ENCODE results near the gene ADGRA1. TPM values are rescaled to one million over a fixed set of nuclear protein-coding genes. Genes with fewer than 3 reads are reported as not detected.

Gene ADGRA1
- total RNA-seq, 1 donor from 2014 or later, result not detected

DNA sequence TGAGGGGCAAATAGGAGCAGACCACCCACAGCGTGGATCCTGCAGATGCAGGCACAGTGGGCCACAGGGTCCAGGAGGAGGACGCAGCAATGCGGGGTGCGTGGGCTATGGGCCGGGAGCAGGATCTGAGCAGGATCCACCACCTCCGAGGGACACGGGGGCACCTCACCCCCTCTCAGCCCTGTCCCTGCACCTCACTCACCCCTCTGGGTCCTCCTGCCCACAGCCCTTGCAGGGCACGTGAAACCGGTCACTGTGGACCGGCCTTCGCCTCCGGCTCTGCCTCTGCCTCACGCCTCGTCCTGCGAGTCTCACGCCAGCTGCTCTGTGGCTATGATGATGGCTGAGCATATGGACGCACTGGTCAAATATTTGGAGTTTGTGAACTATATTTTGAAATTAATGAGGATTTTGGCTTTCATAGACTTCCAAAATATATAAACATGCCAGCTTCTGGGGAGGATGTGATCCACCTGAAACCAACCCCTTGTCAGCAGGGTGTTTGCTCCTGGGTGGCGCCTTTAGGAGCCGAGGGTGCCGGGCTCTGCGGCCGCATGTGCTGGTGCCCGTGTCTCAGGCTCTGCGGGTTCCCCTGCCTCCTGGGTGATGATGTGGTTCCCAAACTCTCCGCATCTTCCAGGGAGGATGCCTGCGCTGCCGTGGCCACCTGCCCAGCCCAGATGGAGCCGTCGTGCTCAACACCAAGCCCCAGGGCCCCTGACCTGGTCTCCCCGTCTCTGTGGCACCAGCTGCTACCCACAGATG, 11.3 kb upstream of the ADGRA1 start:
- DNase-seq (ENCODE audit: low spot score), result no peak

DNA sequence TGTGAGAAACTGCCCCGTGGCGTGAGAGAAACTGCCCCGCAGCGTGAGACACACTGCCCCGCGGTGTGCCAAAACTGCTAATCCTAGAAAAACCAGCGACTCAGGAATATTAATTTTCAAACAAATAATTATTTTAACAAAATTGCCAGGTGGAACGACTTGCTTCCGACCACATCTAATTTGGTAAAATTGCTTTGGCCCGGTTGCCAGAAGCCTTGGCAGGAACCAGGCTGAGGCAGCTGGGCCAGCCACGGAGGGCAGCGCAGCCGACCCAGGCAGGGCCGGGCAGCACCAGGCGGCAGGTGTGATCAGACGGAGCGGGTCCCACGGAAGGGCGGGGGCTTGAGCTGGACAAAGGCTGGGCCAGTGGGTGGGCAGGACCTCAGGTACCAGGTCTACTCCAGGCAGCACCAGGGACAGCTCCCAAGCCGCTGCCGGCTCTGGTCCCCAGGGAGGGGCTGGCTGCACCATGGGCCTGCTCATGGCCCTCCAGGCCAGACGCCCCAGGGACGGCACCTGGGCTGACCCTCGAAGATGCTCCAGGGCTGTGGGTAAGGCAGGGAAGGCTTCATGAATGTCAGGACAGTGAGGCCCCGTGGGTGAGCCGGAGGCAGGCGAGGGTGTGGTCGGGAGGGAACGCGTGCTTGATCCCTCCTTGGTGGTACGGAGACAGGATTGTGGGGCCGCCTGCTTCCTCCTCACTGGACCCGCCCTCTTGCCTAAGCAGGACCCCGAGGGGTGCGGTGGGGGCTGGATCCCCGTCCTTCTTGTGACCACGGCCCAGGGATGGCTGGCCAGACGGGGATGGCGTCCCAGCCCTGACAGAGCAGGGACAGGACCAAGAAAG, 7.7 kb upstream of the ADGRA1 start:
- DNase-seq (ENCODE audit: low spot score), result no peak

DNA sequence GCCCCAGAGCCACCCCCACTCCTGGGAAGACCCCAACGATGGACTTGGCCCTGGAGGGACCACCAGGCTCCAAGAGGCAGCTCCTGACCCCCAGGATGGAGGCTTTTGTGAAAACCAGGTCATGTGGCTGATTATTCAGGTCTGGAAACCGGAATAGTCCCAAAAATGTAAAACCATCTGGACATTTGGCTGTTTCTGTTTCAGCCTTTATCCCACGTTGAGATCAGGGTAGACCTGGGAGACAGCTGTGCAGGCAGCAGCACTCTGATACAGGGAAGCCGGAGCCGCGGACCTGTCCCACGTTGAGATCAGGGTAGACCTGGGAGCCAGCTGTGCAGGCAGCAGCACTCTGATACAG, 7.1 kb upstream of the ADGRA1 start:
- no peak for DNase-seq (ENCODE audit: low spot score)

DNA sequence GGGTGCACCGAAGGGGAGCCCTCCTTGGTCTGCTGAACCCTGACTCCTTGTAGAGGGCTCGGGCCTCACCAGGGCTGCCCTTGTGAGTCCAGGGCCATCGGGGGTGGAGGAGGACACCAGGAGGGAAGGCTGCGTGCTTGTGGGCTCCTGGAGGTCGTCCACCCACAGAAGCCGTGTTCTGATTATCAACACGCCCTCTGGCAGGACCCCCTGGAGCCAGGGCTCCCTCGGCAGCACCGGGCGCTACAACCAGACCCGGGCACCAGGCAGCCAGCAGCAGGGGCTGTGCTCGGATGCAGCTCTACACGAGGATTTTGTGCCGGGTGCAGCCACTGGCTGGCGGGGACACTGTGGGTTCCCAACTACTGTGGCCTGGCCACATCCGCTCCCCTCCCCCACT, 6.1 kb upstream of the ADGRA1 start:
- no peak for DNase-seq (ENCODE audit: low spot score)

DNA sequence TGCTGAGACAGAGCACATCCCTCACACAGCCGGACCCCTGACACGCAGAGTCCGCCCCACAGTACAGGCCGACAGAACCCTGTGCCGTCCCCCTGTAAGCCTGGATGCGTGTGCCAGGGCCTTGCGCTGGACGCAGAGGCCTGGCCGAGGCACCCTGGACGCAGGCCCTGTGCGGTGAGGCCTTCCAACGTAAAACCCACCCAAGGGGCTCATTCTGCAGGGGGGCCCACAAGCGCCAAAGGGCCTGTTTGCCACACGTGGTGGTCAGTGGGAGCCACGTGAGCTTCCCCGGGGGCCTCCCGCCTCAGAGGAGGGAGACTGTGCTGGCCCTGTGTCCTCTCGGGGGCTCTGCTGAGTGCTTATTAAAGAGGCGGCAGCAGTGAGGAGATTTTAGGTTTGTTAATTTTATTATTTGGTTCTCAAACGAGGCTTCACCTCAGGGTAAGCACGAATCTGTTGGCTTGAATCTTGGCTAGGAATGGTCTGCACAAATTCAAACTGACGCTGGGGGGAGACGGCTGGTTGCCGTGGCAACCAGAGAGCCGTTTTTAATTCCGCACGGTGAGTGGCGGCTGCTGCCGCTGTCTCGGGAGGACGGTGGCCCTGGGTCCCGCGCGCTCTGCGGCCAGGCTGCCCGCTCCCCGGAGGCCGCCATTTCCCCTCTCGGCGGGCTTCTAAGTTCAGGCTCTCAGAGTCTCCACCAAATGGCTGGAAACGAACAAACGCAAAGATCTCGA, 4.9 kb upstream of the ADGRA1 start:
- DNase-seq (ENCODE audit: low spot score), result no peak

DNA sequence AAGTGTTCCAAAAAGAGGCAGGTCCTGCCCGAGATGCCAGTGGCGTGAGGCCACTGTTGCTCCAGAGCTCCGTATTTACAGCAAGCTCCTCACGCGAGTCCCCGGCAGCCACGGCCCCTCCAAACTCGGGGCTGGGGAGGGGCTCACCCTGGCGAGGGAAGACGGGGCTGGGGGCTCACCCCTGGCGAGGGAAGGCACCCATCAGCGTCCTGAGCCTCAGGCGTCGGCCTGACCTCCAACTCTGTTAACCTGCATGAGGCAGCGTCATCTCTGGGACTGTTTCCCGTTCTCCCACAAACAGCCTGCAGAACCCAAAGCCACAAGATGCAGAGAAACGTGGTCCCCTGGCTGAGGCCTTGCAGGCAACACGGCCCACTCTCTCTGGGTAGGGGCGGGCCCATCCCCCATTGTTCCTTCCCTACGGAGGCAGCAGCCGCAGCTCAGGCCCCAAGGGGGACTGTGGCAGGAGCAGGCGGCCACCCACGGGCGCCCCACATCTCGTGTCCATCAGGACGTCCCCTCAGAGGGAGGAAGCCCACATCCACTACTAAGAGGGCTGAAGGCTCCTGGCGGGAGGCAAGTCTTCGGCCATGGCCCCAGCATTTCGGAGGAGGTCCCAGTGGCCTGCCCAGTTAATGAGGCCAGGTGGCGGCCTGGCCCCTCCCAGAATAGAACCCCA, 4.2 kb upstream of the ADGRA1 start:
- DNase-seq (ENCODE audit: low spot score), result no peak

DNA sequence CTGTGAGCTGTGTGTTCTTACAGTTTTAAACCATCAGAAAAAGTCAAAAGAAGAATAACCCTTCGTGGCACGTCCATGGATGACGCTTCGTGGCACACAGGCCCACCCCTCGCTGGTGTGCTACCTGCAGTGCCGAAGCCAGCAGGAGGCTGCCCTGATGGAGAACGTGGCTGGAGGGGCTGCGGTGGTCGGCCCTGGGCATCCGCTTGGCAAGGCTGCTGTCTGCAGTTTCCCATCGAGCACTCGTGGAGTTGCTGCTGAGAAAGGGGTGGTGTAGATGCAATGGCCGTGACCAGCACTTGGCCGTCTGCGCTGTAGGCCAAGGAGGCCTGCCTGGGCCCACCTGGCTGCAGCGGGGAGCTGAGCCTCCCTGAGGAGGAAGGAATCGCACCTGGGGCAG, 3.2 kb upstream of the ADGRA1 start:
- DNase-seq (ENCODE audit: low spot score), result no peak

DNA sequence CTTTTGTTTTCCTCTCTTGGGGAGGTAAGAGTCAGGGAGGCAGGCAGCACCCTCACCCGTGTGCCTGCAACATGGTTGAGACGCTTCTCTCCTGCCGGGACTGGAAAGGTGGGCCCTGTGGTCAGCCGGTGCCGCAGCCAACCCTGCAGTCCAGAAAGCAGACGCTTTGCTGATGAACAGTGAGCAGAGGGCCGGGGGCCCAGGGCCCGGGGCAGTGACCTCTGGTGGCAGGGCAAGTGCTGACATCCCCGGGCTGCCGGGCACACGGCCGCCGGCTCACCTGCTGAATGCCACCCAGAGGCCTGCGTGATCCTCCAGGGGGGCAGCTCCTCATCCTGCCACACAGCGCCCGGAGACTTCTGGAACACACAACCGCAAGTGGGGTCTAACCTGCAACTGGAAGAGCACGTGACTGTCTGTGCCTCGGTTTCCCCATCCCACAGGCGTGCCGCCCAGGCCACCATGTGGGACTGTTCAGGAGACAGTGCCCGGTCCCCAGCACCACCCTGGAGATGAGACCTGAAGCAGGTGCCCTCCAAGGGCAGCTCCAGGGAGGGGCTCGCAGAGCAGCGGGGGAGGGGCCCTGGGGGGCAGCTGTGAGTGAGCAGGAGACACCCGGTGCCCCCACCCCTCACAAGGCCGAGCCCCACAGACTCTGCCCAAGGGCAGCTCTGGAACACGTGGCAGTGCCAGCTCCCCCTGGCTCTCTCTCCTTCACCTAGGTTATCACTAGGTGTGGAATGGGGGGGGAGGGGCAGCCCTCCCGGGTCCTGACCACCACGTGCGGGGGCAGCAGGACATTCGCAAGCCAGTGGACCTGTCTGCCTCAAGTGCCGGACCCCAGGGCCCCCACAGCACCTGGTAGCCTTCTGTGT, 2.2 kb upstream of the ADGRA1 start:
- DNase-seq (ENCODE audit: low spot score), result no peak

DNA sequence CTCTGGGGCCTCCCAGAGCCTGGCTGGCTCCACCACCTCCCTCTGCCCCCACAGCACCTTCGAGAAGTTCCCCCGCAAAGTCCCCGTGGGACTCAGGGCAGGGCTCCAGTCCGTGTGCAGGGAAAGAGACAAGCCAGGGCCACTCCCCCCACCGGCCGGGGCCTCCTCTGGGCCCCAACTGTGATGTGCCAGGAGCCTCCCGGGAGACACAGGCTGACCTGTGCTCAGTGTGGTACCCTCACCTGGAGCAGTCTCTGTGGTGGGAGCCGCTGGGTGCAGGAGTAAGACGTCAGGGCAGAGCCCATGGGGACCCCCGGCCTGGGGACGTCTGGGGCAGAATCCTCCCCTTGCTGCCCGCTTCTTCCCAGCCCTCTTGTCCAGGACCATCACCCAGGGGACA, 1.5 kb upstream of the ADGRA1 start:
- no peak for DNase-seq (ENCODE audit: low spot score)

DNA sequence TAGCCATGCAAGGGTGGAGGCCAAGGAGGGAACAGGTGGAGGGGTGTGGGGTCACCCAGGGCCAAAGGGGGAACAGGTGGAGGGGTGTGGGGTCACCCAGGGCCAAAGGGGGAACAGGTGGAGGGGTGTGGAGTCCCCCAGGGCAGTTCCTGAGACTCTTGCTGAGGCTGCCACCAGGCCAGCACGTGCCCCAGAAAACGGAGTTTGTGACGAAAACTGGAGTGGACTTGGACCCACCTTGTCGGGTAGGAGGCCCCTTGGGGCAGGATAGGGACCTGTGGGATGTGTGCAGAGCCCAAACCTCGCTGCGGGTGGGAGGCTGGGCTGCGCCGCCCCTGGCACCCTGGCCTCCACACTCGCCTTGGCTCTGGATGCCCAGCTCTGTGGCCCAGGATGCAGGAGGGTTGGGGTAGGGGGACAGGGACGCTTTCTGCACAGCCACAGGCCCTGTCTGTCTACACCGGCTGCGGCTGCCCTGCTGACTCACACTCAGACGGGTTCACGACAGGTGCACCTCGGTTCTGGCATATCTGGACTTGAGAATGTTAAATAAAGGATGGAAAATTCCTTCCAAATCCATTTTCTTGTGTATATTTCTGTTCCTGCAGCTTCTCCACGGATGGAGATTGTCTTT, 562 bp upstream of the ADGRA1 start:
- DNase-seq (ENCODE audit: low spot score), result no peak

DNA sequence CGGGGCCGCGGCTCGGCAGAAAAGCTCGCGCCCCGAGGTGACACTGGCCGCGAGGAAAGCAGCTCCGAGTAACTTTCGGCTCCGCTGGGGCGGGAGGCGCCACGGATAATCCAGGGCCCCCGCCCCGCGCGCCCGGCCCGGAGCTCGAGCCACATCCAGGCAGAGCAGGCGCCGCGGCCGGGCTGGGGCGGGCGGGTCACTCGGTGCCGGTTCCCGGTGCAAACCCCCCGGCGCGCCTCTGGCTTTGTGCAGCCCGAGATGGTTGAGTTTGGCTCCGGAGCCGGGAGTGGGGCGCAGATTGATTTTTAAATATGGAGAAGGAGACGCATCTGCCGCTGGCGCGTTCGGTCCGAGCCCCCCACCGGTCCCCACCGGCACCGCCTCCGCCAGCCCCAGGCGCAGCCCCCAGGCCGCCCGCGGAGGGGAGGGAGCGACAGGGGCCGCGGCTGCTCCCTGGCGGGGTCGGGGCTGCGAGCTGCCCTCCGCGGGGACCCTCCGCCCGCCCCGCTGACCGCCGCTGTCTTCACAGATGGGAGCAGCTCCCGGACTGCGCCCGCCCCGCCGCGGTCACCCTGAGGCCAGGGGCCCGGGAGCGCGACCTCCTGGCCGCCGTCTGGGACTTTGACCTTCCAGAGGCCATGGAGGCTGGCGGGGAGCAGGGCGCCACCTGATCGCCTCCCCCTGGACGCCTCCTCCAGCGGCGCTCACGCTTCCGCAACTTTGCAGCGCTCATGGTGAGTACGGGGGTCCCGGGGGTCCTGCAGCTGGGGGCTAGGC, 643 bp downstream of the ADGRA1 start:
- no peak for DNase-seq (ENCODE audit: low spot score)

DNA sequence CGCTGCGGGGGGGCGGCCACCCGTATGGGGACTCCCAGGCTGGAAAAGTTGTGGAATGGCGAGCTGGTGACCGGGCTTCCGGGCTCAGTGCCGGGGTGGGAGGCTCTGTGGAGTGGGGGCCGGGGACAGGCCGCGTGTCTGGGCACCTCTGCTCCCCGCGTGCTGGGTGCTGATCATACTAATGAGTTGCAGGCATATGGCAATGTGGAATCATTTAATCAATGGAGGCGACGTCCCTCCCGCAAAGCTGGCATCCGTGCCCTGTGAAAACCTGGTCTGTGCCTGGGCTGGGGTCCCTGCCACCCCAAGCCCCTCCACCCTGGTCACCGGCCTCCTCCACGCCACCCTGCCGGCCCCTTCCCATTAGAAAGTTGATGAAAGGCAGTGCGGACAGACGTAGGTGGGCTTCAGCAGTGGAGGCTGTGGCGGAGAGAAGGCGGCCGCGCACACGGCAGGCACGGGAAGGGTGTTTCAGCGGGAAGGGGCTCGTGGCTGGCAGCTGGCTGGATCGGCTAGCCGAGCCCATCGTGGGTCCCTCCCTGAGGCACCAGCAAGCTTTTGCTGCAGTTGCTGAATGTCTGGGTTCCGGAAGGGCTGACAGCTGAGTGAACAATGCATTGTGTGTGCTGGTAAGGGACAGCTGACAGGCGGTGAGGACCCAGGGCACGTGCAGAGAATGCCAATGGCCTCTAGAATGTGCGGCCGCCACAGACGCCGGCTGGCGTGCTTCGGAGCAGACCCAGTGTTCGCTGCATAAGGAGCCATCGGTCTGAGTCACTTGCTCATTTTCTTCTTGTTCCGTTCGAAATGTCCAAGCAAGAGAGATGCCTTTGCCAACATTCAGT, 1.5 kb downstream of the ADGRA1 start:
- DNase-seq (ENCODE audit: low spot score), result no peak

DNA sequence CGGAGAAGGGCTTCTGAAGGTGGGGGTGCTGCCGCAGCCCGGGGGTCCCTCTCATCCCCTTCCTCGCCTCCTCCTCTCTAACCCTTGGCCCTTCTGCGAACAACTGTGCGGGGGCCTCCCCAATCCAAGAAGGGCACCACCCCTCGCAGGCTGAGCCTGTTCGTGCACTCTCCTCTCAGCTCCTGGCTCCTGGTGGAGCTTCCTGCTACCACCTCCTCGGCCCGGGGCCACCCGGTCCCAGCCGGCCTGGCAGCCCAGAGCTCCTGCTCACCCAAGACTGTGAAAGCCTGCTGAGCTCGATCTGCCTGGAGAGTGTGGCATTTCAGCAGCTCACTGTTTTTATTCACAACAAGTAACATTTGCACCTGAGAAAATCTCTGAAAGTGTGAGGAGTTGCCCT, 2.4 kb downstream of the ADGRA1 start:
- DNase-seq (ENCODE audit: low spot score), result no peak

DNA sequence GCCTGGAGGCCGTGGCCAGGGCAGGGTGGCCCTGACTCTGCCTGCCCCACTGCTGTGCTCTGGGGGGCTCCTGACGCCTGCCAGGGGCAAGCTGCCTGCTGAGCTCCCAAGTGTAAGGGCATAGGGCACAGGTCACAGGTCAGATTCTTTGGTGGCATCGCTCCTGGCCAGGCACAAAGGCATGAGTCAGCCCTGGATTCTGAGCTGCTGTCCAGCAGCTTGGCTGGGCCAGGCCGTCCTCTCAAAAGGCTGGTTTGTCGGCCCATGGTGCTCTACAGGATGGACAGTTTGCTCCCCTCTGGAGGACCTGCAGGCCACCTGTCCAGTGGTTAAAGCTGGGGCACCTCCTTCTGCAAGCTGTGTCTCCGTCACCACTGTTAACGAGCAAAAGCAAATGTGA, 2.9 kb downstream of the ADGRA1 start:
- DNase-seq (ENCODE audit: low spot score), result no peak

DNA sequence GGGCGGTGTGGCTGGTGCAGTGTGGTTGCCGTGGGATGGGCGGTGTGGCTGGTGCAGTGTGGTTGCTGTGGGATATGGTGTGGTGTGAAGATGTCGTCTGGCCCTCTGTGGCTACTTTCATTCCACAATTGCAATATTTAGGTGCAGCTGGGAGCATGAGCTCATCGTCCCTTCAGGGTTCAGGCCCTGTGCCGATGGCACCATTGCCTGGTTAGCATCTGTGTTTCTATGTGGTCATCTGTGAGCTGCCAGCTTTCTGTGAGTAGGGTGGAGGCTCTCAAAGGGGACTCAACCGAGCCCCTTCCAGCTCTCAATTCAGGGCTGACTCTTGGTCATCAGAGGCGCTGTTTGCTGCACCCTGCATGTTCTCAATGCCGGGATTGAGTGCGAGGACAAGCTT, 3.6 kb downstream of the ADGRA1 start:
- DNase-seq (ENCODE audit: low spot score), result no peak

DNA sequence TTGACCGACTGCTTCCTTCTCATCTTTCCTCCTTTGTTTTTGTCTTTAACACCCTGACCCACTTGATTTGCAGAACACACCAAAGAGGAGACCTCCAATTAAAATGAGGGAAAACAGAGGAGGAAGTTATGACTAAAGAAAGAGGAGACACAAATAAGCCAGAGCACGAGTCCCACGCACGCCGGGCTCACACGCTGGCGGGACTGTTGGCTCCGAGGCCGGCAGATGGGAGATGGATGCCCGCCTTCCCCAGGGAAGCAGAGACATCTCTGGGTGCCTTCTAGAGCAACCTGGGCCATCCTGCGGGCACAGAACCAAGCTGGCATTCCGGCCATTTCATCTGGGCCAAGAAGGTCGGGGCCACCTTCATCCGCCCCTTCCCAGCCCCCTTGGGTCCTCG, 5.6 kb downstream of the ADGRA1 start:
- no peak for DNase-seq (ENCODE audit: low spot score)

DNA sequence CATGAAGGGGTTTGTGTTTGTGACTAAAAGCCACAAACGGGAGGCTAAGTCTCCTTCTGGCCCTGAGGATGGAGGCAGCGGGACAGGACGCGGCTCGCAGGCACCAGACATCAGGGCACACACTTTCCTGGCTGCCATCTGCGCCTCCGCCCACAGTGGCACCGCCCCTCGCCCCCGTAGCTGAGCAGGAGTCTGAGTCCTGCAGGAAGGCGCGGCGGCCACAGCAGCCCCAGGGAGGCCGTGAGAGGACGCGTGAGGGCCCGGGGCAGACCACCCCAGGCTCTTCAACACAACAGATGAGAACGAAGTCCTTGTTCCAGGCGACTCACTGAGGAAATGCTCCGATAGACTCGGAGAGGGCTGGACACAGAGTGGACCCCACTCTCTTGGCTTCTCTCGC, 6.6 kb downstream of the ADGRA1 start:
- no peak for DNase-seq (ENCODE audit: low spot score)

DNA sequence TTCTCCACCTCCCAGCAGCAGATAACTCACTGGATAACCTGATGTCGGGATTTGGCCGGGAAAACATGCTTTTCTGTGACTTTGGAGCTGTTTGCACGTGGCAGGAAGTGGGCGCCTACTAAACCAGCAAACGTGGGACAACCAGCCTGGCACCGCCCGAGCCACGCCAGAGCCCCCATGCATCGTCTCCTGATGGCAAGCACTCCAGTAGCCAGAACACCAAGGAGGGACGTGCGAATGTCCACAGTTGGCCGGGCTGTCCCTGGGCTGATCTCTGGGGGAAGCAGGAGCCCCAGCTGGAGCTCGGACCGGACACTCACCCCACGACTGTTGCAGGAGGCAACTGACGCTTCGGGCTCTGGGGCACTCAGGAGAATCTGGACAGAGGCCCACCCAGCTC, 7.1 kb downstream of the ADGRA1 start:
- no peak for DNase-seq (ENCODE audit: low spot score)

DNA sequence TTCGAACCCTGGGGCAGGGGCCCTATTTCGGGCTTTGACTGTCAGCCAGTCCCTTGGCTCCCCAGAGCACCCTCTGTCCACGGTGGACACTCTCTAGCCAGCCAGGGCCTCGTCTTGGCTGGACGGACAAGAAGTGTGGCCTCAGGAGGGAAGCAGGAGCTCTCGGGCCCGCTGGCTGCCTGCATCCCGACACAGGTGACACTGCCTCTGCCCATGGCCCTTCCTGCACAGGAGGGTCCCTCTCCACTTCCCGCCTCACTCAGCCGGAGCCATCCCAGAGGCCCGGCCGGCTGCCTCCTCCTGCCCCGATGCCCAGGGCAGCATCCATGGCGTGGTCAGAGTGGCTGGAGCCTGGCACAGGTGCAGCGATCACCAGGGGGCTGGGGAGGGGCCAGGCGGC, 7.9 kb downstream of the ADGRA1 start:
- DNase-seq (ENCODE audit: low spot score), result no peak
